ENCODE data around the gene KIF2A.

Gene KIF2A

GRCh38 chr5:62403411-62404250, 97.6 kb downstream of the KIF2A start, which contains the start of gene DIMT1 (continued):
- peak; percentile 38; the same call in 1 of the 2 replicates for TF ChIP-seq KLF17 (tag by site-specific recombination; IDR thresholded peaks at IDR 0.05)

- Histone ChIP-seq H3K4me1 (ENCODE audit: control insufficient read depth, insufficient read depth, low read length) (peaks cover 3% of the 10 kb centered on the region; the same call in 1 of the 2 replicates), H3K36me3 (ENCODE audit: control insufficient read depth in 2 of 2, insufficient read depth in 1 of 2, low read length in 2 of 2) (peaks cover 0 to under 1% of the 10 kb centered on the region in 2 experiments; a peak in 1 of 3 replicates), H3K4me3 (ENCODE audit: low read depth, low read length) (peak within 1 kb of the TSS; percentile 91), H3K27ac (ENCODE audit: extremely low read depth, low read depth, low read length) (peak within 1 kb of the TSS; percentile 33; the same call in 1 of the 2 replicates), H3K9me3 (ENCODE audit: control insufficient read depth, insufficient read depth, low read depth, low read length) (no peaks in the 10 kb centered on the region)
- ChIA-PET POLR2A (interaction anchor here (1.8 to 4.4 kb wide), 2 partner anchors 10 to 107 kb away, joined by 6 to 92 read pairs; partner anchors contain the start of genes DIMT1 and KIF2A), CTCF (no interaction called here)
- no peak for TF ChIP-seq ZNF280C (tag by site-specific recombination; IDR thresholded peaks at IDR 0.05)
- no peak for TF ChIP-seq ZNF211 (tag by site-specific recombination; IDR thresholded peaks at IDR 0.05; ENCODE audit: low read depth)
- no peak for TF ChIP-seq ZNF114 (tag by site-specific recombination; IDR thresholded peaks at IDR 0.05)
- no peak; the same call in 1 of the 2 replicates for TF ChIP-seq ZNF18 (tag by site-specific recombination; IDR thresholded peaks at IDR 0.05)
- TF ChIP-seq ZNF549 (tag by site-specific recombination; IDR thresholded peaks at IDR 0.05): no peak
- no peak for TF ChIP-seq ZNF140 (tag by site-specific recombination; IDR thresholded peaks at IDR 0.05)
- no peak for TF ChIP-seq ELK4 (IDR thresholded peaks at IDR 0.05; ENCODE audit: borderline replicate concordance, low read depth, low read length)
- TF ChIP-seq PATZ1 (tag by site-specific recombination; IDR thresholded peaks at IDR 0.05): no peak
- no peak for TF ChIP-seq ZNF221 (tag by site-specific recombination; IDR thresholded peaks at IDR 0.05; ENCODE audit: borderline replicate concordance)
- no peak for TF ChIP-seq IKZF3 (tag by site-specific recombination; IDR thresholded peaks at IDR 0.05)
- TF ChIP-seq ZBTB6 (tag by site-specific recombination; IDR thresholded peaks at IDR 0.05): no peak
- TF ChIP-seq ZNF112 (tag by site-specific recombination; IDR thresholded peaks at IDR 0.05): no peak
- TF ChIP-seq, protein P1, sequence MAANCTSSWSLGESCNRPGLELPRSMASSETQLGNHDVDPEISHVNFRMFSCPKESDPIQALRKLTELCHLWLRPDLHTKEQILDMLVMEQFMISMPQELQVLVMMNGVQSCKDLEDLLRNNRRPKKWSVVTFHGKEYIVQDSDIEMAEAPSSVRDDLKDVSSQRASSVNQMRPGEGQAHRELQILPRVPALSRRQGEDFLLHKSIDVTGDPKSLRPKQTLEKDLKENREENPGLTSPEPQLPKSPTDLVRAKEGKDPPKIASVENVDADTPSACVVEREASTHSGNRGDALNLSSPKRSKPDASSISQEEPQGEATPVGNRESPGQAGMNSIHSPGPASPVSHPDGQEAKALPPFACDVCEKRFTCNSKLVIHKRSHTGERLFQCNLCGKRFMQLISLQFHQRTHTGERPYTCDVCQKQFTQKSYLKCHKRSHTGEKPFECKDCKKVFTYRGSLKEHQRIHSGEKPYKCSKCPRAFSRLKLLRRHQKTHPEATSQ (tag by site-specific recombination; IDR thresholded peaks at IDR 0.05): no peak
- no peak; the same call in 1 of the 2 replicates for TF ChIP-seq TCF7L2 (IDR thresholded peaks at IDR 0.05; ENCODE audit: borderline replicate concordance, low read depth, low read length)
- peak; percentile 78; the same call in 1 of the 2 replicates for TF ChIP-seq ZNF76 (tag by site-specific recombination; IDR thresholded peaks at IDR 0.05; ENCODE audit: borderline replicate concordance, low read depth)
- no peak for TF ChIP-seq GLI2 (tag by site-specific recombination; IDR thresholded peaks at IDR 0.05; ENCODE audit: borderline replicate concordance, low read depth)
- TF ChIP-seq ZNF19 (tag by site-specific recombination; IDR thresholded peaks at IDR 0.05; ENCODE audit: low read depth): no peak
Observed at GRCh38 chr5:62412549-62413329, 106.7 kb downstream of the KIF2A start, which contains the start of gene IPO11. Gene IPO11 (plus strand): TSS chr5:62412763. CDS start chr5:62437280, 24,517 bp downstream.
